HG03025 (cell line): Measurements from ENCODE around the gene CEP131.

Experiments used
- ATAC-seq: cut with Tn5 transposase; IDR thresholded peaks from one replicate; pipeline ENCODE4 v1.9.1; 2021; ENCODE audit warnings: mild to moderate bottlenecking, moderate library complexity; ENCODE audit not compliant: unreplicated experiment, low FRiP score

The CEP131 gene

GRCh38 chr17:81252326-81252986 is 29.7 kb upstream of the CEP131 start:
- no peak for ATAC-seq

GRCh38 chr17:81251709-81252301 is 29.0 kb upstream of the CEP131 start:
- ATAC-seq: no peak

GRCh38 chr17:81251094-81251708 is 28.4 kb upstream of the CEP131 start:
- no peak for ATAC-seq

- ATAC-seq: no peak
Observed at GRCh38 chr17:81250286-81251093, 27.7 kb upstream of the CEP131 start.

- no peak for ATAC-seq
Observed at GRCh38 chr17:81249223-81250040, 26.7 kb upstream of the CEP131 start.

- ATAC-seq: no peak
Observed at GRCh38 chr17:81248649-81249048, 25.9 kb upstream of the CEP131 start.

- ATAC-seq: no peak
Observed at GRCh38 chr17:81247339-81247990, 24.7 kb upstream of the CEP131 start.

- ATAC-seq: no peak
Observed at GRCh38 chr17:81246679-81247338, 24.0 kb upstream of the CEP131 start.

GRCh38 chr17:81246343-81246670 is 23.5 kb upstream of the CEP131 start:
- ATAC-seq: no peak

- no peak for ATAC-seq
Observed at GRCh38 chr17:81245665-81246342, 23.0 kb upstream of the CEP131 start.

- no peak for ATAC-seq
Observed at GRCh38 chr17:81245024-81245664, 22.4 kb upstream of the CEP131 start.

GRCh38 chr17:81244358-81245023 is 21.7 kb upstream of the CEP131 start:
- no peak for ATAC-seq

GRCh38 chr17:81243333-81243664 is 20.5 kb upstream of the CEP131 start:
- ATAC-seq: no peak

- no peak for ATAC-seq
Observed at GRCh38 chr17:81242421-81243332, 19.9 kb upstream of the CEP131 start.

GRCh38 chr17:81241648-81242420 is 19.1 kb upstream of the CEP131 start:
- ATAC-seq: no peak

- ATAC-seq: no peak
Observed at GRCh38 chr17:81241203-81241602, 18.4 kb upstream of the CEP131 start.
